ENCODE measurements around the gene PCCB.

Gene PCCB

GRCh38 chr3:136343446-136343845, 93.3 kb downstream of the PCCB start:
- peak; percentile 50 for ATAC-seq
- TF ChIP-seq ZNF565 (CRISPR knock-in tag; conservative IDR thresholded peaks at IDR 0.05; ENCODE audit: low read depth) = no peak
- TF ChIP-seq ZNF70 (CRISPR knock-in tag; IDR thresholded peaks at IDR 0.05) = no peak
- TF ChIP-seq OSR1 (CRISPR knock-in tag; IDR thresholded peaks at IDR 0.05) = no peak
- no peak for TF ChIP-seq ZFP30 (CRISPR knock-in tag; IDR thresholded peaks at IDR 0.05)
- no peak for TF ChIP-seq CSRNP3 (CRISPR knock-in tag; IDR thresholded peaks at IDR 0.05)

- TF ChIP-seq TOX (CRISPR knock-in tag; IDR thresholded peaks at IDR 0.05; ENCODE audit: borderline replicate concordance) (no peak), PATZ1 (CRISPR knock-in tag; IDR thresholded peaks at IDR 0.05; ENCODE audit: borderline replicate concordance) (0 out of 2 replicates have a peak, but pooled peaks have one; percentile 46), CREB5 (CRISPR knock-in tag; IDR thresholded peaks at IDR 0.05; ENCODE audit: low read depth) (no peak), PPARA (CRISPR knock-in tag; IDR thresholded peaks at IDR 0.05; ENCODE audit: borderline replicate concordance) (no peak), CSDC2 (CRISPR knock-in tag; IDR thresholded peaks at IDR 0.05) (peak; percentile 86), TCF4 (CRISPR knock-in tag; IDR thresholded peaks at IDR 0.05; ENCODE audit: borderline replicate concordance) (peak; percentile 82), ISL1 (CRISPR knock-in tag; IDR thresholded peaks at IDR 0.05) (peak; percentile 75), GLIS3 (CRISPR knock-in tag; IDR thresholded peaks at IDR 0.05) (0 out of 2 replicates have a peak, but pooled peaks have one; percentile 56), OSR1 (CRISPR knock-in tag; IDR thresholded peaks at IDR 0.05) (no peak), ZNF8 (CRISPR knock-in tag; IDR thresholded peaks at IDR 0.05) (peak; percentile 2; the same call in 1 of the 2 replicates), BACH2 (CRISPR knock-in tag; IDR thresholded peaks at IDR 0.05; ENCODE audit: borderline replicate concordance) (no peak), ZC3H10 (CRISPR knock-in tag; IDR thresholded peaks at IDR 0.05) (no peak), TSHZ2 (CRISPR knock-in tag; IDR thresholded peaks at IDR 0.05) (peak; percentile 82; the same call in 1 of the 2 replicates), ZFP30 (CRISPR knock-in tag; IDR thresholded peaks at IDR 0.05) (no peak), SNAI2 (CRISPR knock-in tag; IDR thresholded peaks at IDR 0.05) (no peak)
- peak; percentile 94 for ATAC-seq
Observed at GRCh38 chr3:136343873-136344555, 93.9 kb downstream of the PCCB start.

GRCh38 chr3:136346486-136346885, 96.3 kb downstream of the PCCB start:
- no peak for ATAC-seq
- no peak for TF ChIP-seq ZNF565 (CRISPR knock-in tag; conservative IDR thresholded peaks at IDR 0.05; ENCODE audit: low read depth)
- no peak for TF ChIP-seq SNAI2 (CRISPR knock-in tag; IDR thresholded peaks at IDR 0.05)
- TF ChIP-seq OSR1 (CRISPR knock-in tag; IDR thresholded peaks at IDR 0.05) = no peak
- TF ChIP-seq POU6F1 (CRISPR knock-in tag; IDR thresholded peaks at IDR 0.05; ENCODE audit: borderline replicate concordance, low read depth) = no peak; the same call in 1 of the 2 replicates
- TF ChIP-seq TOX (CRISPR knock-in tag; IDR thresholded peaks at IDR 0.05; ENCODE audit: borderline replicate concordance) = no peak
- TF ChIP-seq ZNF8 (CRISPR knock-in tag; IDR thresholded peaks at IDR 0.05) = no peak
- no peak for TF ChIP-seq ARNTL (CRISPR knock-in tag; IDR thresholded peaks at IDR 0.05; ENCODE audit: borderline replicate concordance, low read depth)
- peak; percentile 65; the same call in 1 of the 2 replicates for TF ChIP-seq ESRRG (CRISPR knock-in tag; IDR thresholded peaks at IDR 0.05)
- no peak for TF ChIP-seq TCF4 (CRISPR knock-in tag; IDR thresholded peaks at IDR 0.05; ENCODE audit: borderline replicate concordance)
- TF ChIP-seq ISL1 (CRISPR knock-in tag; IDR thresholded peaks at IDR 0.05) = peak; percentile 94
- no peak for TF ChIP-seq BACH2 (CRISPR knock-in tag; IDR thresholded peaks at IDR 0.05; ENCODE audit: borderline replicate concordance)
- TF ChIP-seq GLIS3 (CRISPR knock-in tag; IDR thresholded peaks at IDR 0.05) = no peak
- TF ChIP-seq CSDC2 (CRISPR knock-in tag; IDR thresholded peaks at IDR 0.05) = no peak
- no peak for TF ChIP-seq CREB5 (CRISPR knock-in tag; IDR thresholded peaks at IDR 0.05; ENCODE audit: low read depth)
- TF ChIP-seq CSRNP3 (CRISPR knock-in tag; IDR thresholded peaks at IDR 0.05) = no peak
- TF ChIP-seq ZFP30 (CRISPR knock-in tag; IDR thresholded peaks at IDR 0.05) = no peak
- TF ChIP-seq PATZ1 (CRISPR knock-in tag; IDR thresholded peaks at IDR 0.05; ENCODE audit: borderline replicate concordance) = no peak
